GM20000 (cell line): ENCODE results near the gene FLAD1.

Experiments used
- DNase-seq: peaks from one replicate; pipeline ENCODE4 v3.0.0; 2012; ENCODE audit warnings: low spot score
- TF ChIP-seq, protein P1 (sequence below): IDR thresholded peaks from 2 replicates; pipeline ENCODE4 v1.5.1; 2012; ENCODE audit warnings: mild to moderate bottlenecking, control low read depth; ENCODE audit errors: extremely low read depth, missing control alignments

The FLAD1 gene

DNA sequence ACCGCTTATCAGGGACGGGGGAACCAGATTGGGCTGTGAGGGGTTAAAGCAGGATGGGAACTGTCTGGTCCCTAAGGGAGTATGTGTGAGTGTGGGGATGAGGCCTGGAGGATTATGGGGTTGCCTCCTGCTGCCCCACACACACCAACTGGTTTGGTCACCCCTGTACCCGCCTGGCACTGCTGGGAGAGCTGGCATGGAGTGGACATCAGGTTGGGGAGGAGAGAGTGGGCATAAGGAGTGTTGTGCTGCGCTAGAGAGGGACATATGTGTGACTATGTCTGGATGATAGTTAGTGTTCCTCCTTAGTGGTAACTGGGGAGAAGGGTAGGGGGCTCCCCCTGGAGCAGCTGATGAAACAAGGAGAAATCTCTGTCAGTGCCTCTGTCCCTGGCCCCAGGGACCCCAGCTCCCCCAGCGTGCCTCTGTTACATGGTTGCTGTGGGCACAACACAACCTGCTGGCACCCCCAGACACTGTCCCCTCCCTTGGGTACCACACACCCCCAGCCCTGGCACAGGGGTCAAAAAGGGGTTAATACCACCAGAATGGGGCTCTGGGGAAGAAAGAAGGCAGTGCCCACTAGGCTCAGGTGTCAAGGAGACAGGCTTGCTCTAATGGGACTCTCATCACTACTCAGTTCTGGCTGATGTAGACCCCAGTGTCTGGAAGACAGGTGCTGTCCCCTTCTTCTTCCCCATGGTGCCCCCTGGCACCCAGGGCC lies 21.4 kb downstream of the FLAD1 start:
- no peak for DNase-seq
- TF ChIP-seq, protein P1, sequence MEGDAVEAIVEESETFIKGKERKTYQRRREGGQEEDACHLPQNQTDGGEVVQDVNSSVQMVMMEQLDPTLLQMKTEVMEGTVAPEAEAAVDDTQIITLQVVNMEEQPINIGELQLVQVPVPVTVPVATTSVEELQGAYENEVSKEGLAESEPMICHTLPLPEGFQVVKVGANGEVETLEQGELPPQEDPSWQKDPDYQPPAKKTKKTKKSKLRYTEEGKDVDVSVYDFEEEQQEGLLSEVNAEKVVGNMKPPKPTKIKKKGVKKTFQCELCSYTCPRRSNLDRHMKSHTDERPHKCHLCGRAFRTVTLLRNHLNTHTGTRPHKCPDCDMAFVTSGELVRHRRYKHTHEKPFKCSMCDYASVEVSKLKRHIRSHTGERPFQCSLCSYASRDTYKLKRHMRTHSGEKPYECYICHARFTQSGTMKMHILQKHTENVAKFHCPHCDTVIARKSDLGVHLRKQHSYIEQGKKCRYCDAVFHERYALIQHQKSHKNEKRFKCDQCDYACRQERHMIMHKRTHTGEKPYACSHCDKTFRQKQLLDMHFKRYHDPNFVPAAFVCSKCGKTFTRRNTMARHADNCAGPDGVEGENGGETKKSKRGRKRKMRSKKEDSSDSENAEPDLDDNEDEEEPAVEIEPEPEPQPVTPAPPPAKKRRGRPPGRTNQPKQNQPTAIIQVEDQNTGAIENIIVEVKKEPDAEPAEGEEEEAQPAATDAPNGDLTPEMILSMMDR: no peak

DNA sequence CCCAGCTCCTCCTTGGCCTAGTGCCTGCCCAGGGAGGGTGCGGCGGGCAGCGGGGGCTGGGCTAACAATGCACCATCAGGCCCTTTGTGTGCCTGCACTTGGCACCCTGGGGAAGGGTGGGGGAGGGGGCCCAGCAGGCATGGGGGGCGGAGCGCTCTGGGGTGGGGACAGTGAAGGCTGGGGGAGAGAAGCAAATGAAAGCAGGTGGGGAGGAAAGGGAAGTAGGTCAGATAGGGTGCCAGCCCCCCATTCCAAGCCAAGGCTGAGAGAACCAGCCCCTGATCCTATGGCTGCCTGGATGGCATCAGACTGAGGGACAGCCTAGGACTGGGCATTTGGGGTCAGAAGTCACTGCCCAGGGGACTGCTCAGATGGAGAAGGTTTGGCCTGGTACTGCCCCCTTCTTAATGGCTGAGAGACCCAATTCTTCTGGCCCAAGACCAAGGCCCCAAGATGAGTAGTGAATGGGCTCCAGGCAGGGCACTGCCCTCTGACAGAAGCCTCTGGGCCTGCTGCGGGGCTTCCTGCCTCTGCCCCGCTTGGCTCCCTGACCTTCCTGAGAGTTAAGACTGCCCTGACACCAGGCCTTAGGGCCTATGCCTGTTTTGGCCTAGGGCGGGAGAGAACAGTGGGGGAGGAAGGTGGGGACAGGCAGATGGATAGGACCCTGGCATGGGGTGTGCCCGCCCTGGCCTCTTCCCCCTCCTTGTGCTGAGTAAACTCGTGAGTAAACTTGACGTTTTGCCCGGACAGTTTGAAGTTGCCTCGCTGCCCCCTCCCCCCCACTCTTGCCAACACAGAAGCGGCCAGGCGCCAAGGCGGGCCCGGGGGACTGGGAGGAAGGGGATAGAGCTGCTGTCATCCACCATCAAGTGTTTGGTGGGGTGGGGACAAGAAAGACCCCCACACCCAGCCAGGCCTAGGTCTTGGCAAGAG lies 22.2 kb downstream of the FLAD1 start:
- TF ChIP-seq, protein P1: no peak
- DNase-seq: no peak

DNA sequence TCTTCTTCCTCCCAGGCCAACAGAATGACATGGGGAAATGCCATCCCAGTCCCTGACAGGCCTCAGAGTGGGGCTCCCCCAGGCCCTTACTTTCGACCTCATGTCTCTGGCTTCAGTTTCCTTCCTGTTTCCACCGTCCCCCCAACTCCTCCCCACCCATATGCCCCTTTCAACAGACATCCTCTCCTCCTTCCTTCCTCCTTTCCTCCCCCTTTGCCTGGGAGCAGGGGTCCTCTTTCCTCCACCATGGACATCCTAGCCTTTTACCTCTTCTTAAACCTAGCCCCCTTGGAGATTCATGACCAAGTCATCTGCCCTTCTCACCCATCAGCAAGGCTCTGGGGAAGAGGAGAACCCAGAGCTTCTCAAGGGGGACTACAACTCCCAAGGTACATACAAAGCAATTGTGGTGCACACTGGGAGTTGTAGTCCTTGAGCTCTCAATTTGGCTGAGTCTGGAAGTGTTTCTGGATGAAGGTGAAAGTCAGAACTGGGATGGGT lies 23.5 kb downstream of the FLAD1 start:
- TF ChIP-seq, protein P1: no peak
- no peak for DNase-seq

DNA sequence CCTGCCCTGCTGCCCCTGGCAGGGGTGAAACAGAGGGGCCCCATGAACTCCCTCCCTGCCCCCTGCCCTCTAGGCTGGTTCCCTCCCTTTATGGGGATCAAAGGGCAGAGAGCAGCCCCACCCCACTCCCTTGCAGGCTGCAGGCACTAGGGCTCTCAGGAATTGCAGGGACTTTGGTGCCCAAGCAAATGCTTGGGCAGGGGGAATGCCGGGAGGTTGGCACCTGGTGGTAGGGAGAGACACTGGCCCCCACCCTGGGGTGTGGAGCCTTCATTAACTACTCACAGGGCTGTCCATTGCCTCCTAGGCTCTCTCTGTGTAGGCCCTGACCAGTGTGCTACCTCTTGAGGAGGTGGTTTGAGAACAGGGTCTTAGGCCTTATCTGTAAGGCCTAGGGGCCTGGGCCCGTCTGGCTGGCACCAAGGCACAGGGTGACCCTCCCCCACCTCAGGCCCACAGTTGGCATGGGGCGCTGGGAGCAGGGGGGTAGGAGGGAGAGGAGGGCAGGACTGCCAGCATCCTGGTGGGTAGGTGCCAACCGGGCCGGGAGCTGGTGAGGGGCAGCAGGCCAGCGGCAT lies 24.2 kb downstream of the FLAD1 start:
- TF ChIP-seq, protein P1: no peak

DNA sequence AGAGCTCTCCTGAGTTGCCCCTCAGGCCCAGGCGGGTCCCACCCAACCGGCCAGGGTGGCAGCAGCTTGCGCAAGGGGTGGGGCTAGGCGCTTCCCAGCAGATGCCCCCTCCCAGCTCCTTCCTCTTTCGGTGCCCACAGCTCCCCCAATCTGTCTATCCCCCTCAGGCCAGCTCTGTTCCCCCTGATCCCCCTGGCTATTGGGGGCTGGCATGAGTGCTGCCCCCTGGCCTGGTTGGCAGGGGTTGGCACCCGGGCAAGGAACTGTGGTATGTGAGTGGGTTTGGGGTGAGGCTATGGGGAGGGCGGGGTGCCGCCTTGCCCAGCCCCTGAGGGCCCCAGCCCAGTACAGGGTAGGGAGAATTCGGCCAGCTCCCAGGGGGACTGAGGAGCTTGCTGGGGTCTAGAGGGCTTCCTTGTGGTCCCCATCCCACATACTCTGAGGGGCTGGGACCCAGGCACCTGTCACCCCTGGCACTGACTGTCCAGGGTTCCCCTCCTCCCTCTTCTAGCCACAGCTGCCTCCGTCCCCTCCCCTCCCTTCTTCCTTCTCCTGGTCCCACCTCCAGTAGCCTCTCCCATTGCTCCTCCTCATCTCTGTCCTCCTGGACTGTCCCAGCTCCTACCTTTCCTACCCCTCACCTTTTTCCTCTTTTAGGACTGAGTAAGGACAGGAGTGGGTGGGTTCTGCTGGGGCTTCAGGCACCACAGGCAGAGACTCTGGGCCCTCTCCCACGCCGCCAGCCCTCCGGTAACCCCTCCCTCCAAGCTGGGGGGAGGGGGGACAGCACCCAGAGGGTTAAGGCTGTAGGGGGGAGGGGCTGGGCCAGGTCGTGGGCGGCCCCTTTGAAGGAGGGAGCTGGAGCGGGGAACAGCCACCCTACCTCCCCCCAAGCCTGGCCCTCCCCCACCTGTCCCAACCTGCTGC lies 25.1 kb downstream of the FLAD1 start:
- TF ChIP-seq, protein P1: no peak
- no peak for DNase-seq

More for the DNA sequence above, 24.2 kb downstream of the FLAD1 start:
- no peak for DNase-seq

DNA sequence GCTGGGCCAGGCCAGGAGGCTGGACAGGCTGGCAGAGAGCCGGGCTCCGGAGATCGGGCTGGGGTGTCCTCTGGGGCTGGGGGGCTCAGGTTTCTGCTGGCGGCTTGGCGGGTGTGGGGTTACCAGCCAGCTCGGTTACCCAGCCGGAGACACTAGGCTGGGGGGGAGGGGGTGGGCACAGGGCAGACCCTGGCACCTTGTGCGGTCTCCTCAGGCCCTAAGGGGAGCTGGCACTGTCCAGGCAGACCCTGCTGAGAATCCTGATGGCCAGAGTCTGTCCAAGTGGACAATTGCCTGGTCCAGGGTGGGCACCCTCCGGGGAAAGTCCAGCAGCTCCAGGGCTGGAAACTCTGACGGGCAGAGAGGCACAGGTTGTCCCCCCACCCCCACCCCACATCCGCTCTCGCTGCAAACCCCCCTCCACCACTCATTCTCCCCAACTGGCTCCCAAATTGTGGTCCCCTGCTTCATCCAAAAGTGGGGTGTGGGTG lies 26.1 kb downstream of the FLAD1 start:
- DNase-seq: no peak
- TF ChIP-seq, protein P1: no peak
